HepG2 (cell line): Measurements from ENCODE around the gene DCLK1. TPM values are rescaled to one million over a fixed set of nuclear protein-coding genes. Genes with fewer than 3 reads are reported as not detected.

ENCODE experiments used
- ATAC-seq: fragments of 200-7000 bp; cut with Tn5 transposase; 3 replicates; pipeline ENCODE4 v1.9.1; 2020; ENCODE audit warnings: mild to moderate bottlenecking, moderate library complexity
- BruUV-seq: library from RNA; stranded (reverse); fragments of 400-500 nt; replicated peaks from 2 replicates; lab custom pipeline; 2021; lab: Mats Ljungman, UMichigan
- CTCF ChIA-PET: fragments of 300-600 bp; formaldehyde crosslinking; extraction: SDS; loops from one replicate; lab custom pipeline; 2021; ENCODE audit warnings: low total read pairs, inconsistent platforms, low intra/inter-chr PET ratio; lab: Yijun Ruan, JAX
- POLR2A ChIA-PET: fragments of 350-600 bp; sonication (Branson Sonifier 250); formaldehyde crosslinking; loops from one replicate; lab custom pipeline; 2020; ENCODE audit warnings: antibody characterized with exemption, inconsistent platforms; lab: Yijun Ruan, JAX
- DNase-seq: peaks from one replicate; pipeline ENCODE4 v3.0.0-alpha.2; 2015; ENCODE audit warnings: low spot score
- FAIRE-seq: peaks from 3 replicates; lab custom pipeline; 2011; peaks lifted over from hg19 to GRCh38; lab: Jason Lieb, UNC
- H2AFZ ChIP-seq: one replicate; pipeline ENCODE4 v1.6.1; 2011; ENCODE audit warnings: low read length, inconsistent platforms
- H3K27ac ChIP-seq: fragments of 300-600 bp; 3 replicates; pipeline ENCODE4 v1.8.0; 2011; ENCODE audit warnings: mixed run types, mild to moderate bottlenecking, mixed read lengths, low read length, inconsistent platforms; ENCODE audit not compliant: insufficient read depth; ENCODE audit errors: extremely low read length
- H3K27me3 ChIP-seq, 2 experiments: fragments of 200-600 bp in 1 of 2; 2 replicates in 1 of 2; 3 replicates in 1 of 2; pipeline versions ENCODE4 v1.6.0 to v1.8.0; 2011; ENCODE audit warnings: low read length in 2 of 2, mild to moderate bottlenecking in 2 of 2, moderate library complexity in 2 of 2, inconsistent platforms in 1 of 2; ENCODE audit not compliant: insufficient read depth in 2 of 2, control insufficient read depth in 1 of 2
- H3K36me3 ChIP-seq, 2 experiments: fragments of 200-600 bp in 1 of 2; replicated peaks in 1 of 2; 2 replicates in 1 of 2; 3 replicates in 1 of 2; pipeline versions ENCODE4 v1.5.1 to v1.8.0; 2011; ENCODE audit warnings: low read length in 2 of 2, inconsistent platforms in 1 of 2; ENCODE audit not compliant: insufficient read depth in 2 of 2, control insufficient read depth in 1 of 2
- H3K4me1 ChIP-seq: 2 replicates; pipeline ENCODE4 v1.5.1; 2012; ENCODE audit warnings: low read length, inconsistent platforms; ENCODE audit not compliant: insufficient read depth
- H3K4me2 ChIP-seq: 2 replicates; pipeline ENCODE4 v1.6.0; 2011; ENCODE audit warnings: low read depth, low read length, inconsistent platforms
- H3K4me3 ChIP-seq, 3 experiments: fragments of 200-600 bp in 1 of 3; sonication (generic), shearing (Covaris generic) in 1 of 3; replicated peaks in 1 of 3; 2 replicates each; pipeline ENCODE4 v1.5.1; 2011 to 2016; ENCODE audit warnings: low read length in 3 of 3, inconsistent platforms in 2 of 3, low read depth in 2 of 3, mild to moderate bottlenecking in 2 of 3, control low read depth in 1 of 3, mixed read lengths in 1 of 3; ENCODE audit not compliant: insufficient read depth in 1 of 3
- H3K79me2 ChIP-seq: one replicate; pipeline ENCODE4 v1.6.1; 2011; ENCODE audit warnings: low read length, inconsistent platforms; ENCODE audit not compliant: insufficient read depth
- H3K9ac ChIP-seq: 2 replicates; pipeline ENCODE4 v1.6.0; 2011; ENCODE audit warnings: mild to moderate bottlenecking, low read depth, low read length, inconsistent platforms; ENCODE audit not compliant: insufficient read depth
- H3K9me3 ChIP-seq: 2 replicates; pipeline ENCODE4 v1.5.1; 2012; ENCODE audit warnings: mild to moderate bottlenecking, low read length
- H4K20me1 ChIP-seq: 2 replicates; pipeline ENCODE4 v1.6.0; 2011; ENCODE audit warnings: inconsistent platforms, mild to moderate bottlenecking, low read length, moderate library complexity; ENCODE audit not compliant: insufficient read depth
- BCL3 ChIP-seq: sonication (generic); formaldehyde crosslinking; IDR thresholded peaks from 2 replicates; pipeline ENCODE4 v1.5.1; 2020; ENCODE audit warnings: mild to moderate bottlenecking, missing genetic modification reagents, moderate library complexity
- GATAD2A ChIP-seq: IDR thresholded peaks from 2 replicates; pipeline ENCODE4 v1.6.1; 2016
- HBP1 ChIP-seq: IDR thresholded peaks from 2 replicates; pipeline ENCODE4 v1.6.1; 2016; ENCODE audit warnings: low read depth, control low read depth
- NFYB ChIP-seq: sonication (generic); formaldehyde crosslinking; IDR thresholded peaks from 2 replicates; pipeline ENCODE4 v1.4.0; 2020; ENCODE audit warnings: missing genetic modification reagents
- RCOR2 ChIP-seq: IDR thresholded peaks from 2 replicates; pipeline ENCODE4 v1.6.1; 2016; ENCODE audit warnings: missing biosample characterization, missing genetic modification reagents
- ZNF30 ChIP-seq: sonication (generic); formaldehyde crosslinking; IDR thresholded peaks from 2 replicates; pipeline ENCODE4 v1.5.0; 2020; ENCODE audit warnings: mild to moderate bottlenecking, missing genetic modification reagents
- ZNF446 ChIP-seq: sonication (generic); formaldehyde crosslinking; IDR thresholded peaks from 2 replicates; pipeline ENCODE4 v1.5.0; 2020; ENCODE audit warnings: mild to moderate bottlenecking, missing genetic modification reagents
- ZNF543 ChIP-seq: sonication (generic); formaldehyde crosslinking; IDR thresholded peaks from 2 replicates; pipeline ENCODE4 v1.4.0; 2020; ENCODE audit warnings: mild to moderate bottlenecking, missing genetic modification reagents
- ZNF557 ChIP-seq: sonication (generic); formaldehyde crosslinking; IDR thresholded peaks from 2 replicates; pipeline ENCODE4 v1.4.0; 2020; ENCODE audit warnings: missing genetic modification reagents
- ZNF562 ChIP-seq: sonication (generic); formaldehyde crosslinking; IDR thresholded peaks from 2 replicates; pipeline ENCODE4 v1.8.0; 2022; ENCODE audit warnings: missing genetic modification reagents, borderline replicate concordance
- ZNF839 ChIP-seq: sonication (generic); formaldehyde crosslinking; IDR thresholded peaks from 2 replicates; pipeline ENCODE4 v1.4.0; 2020; ENCODE audit warnings: missing genetic modification reagents, mild to moderate bottlenecking, borderline replicate concordance
- ZNF850 ChIP-seq: sonication (generic); formaldehyde crosslinking; conservative IDR thresholded peaks from 2 replicates; pipeline ENCODE4 v1.9.0; 2021; ENCODE audit warnings: mild to moderate bottlenecking, missing genetic modification reagents
- WGBS: methylation state at CpG from one replicate; pipeline ENCODE4 v1.1.6; 2017; ENCODE audit warnings: low lambda C conversion rate; 5-methylcytosine and 5-hydroxymethylcytosine counted together
- in situ Hi-C: cut with HindIII; loops from 2 replicates; pipeline ENCODE4 v1.10.0; 2017; ENCODE audit warnings: low pct_unique_long_range_greater_than_20kb; ENCODE audit not compliant: extremely low pct_ligation_motif_present
- intact Hi-C: fragments of 100-400 bp; cut with micrococcal nuclease; formaldehyde crosslinking; loops from one replicate; pipeline ENCODE4 v1.10.0; 2022; ENCODE audit not compliant: unreplicated experiment
- polyA plus RNA-seq, 8 experiments: library from polyadenylated mRNA; depleted of rRNA in 3 of 8; stranded (reverse) in 7 of 8; unstranded in 1 of 8; fragments of >200 nt; fragmentation: Illumina TruSeq in 4 of 8; extraction: Trizol in 4 of 8; gene quantifications; 2 replicates each; pipeline versions ENCODE4 v1.2.1 to v1.2.3, GENCODE V29; 2011 to 2016; ENCODE audit warnings: low read depth in 4 of 8, missing spikeins in 1 of 8, mixed read lengths in 1 of 8; ENCODE audit not compliant: insufficient read depth in 1 of 8
- total RNA-seq, 5 experiments: library from RNA; depleted of rRNA; stranded (reverse); fragments of >200 nt; fragmentation: Illumina TruSeq; extraction: Trizol; gene quantifications; 2 replicates each; pipeline ENCODE4 v1.2.3, GENCODE V29; 2016; ENCODE audit warnings: low read depth in 1 of 5

DCLK1 gene
- total and polyA plus RNA-seq, 2 of the 13 experiments (the other 11 are each of a cell fraction or from before 2014, with no cell fraction given): not detected

- no peaks in the 10 kb centered on the region for H4K20me1 ChIP-seq
- no peak overlapping the region for H3K4me2 ChIP-seq
- WGBS: 15% methylated on average over 4 of the region's 4 CpGs
- H3K79me2 ChIP-seq: no peaks in the 10 kb centered on the region
- no peak for DNase-seq
- H3K27me3 ChIP-seq: no peaks in the 10 kb centered on the region; a peak in 1 of 5 replicates
- no peak overlapping the region for H3K27ac ChIP-seq
- H3K9me3 ChIP-seq: no peaks in the 10 kb centered on the region
- ChIA-PET POLR2A (no interaction called here), CTCF (no interaction called here)
- no peak for TF ChIP-seq ZNF839
- no peak for TF ChIP-seq RCOR2 (CRISPR knock-in tag)
- TF ChIP-seq ZNF850 (CRISPR knock-in tag): no peak
- no peak for TF ChIP-seq ZNF446 (CRISPR knock-in tag)
- TF ChIP-seq HBP1: no peak
- TF ChIP-seq ZNF543 (CRISPR knock-in tag): no peak
- TF ChIP-seq BCL3: no peak
- TF ChIP-seq GATAD2A (CRISPR knock-in tag): no peak
- TF ChIP-seq ZNF557: no peak
- TF ChIP-seq ZNF30 (CRISPR knock-in tag): no peak
- TF ChIP-seq NFYB (CRISPR knock-in tag): no peak
- TF ChIP-seq ZNF562 (CRISPR knock-in tag): no peak
- in situ Hi-C loops: no loop called here
- no peak overlapping the region for H3K9ac ChIP-seq
- ATAC-seq: no peak
- no peaks in the 10 kb centered on the region for H3K4me1 ChIP-seq
- no peak overlapping the region for H2AFZ ChIP-seq
- BruUV-seq: no TSS peak
- no peak for FAIRE-seq
- intact Hi-C loops: no loop called here
- H3K4me3 ChIP-seq: no peak overlapping the region
- H3K36me3 ChIP-seq: no peaks in the 10 kb centered on the region
Measured at GRCh38 chr13:36094478-36094877, 36.7 kb downstream of the DCLK1 start.
